OCI-LY3 (cell line): ENCODE data around the gene C11orf97.
A peak's percentile ranks its signal among the peaks of the same experiment; 100 is the strongest.

Experiments used
- H2AFZ ChIP-seq: fragments of 200-600, 300-600 bp; shearing (Covaris generic); 2 replicates; pipeline ENCODE4 v1.6.0; 2014; ENCODE audit warnings: antibody characterized with exemption, low read depth, low read length
- H3K27ac ChIP-seq: fragments of 200-600, 300-600 bp; sonication (generic); 2 replicates; pipeline ENCODE4 v1.5.1; 2014; ENCODE audit warnings: mild to moderate bottlenecking, low read length, moderate library complexity, mixed read lengths
- H3K27me3 ChIP-seq: fragments of 200-600, 300-600 bp; sonication (generic); 2 replicates; pipeline ENCODE4 v1.6.1; 2014; ENCODE audit warnings: low read depth, low read length, mixed read lengths
- H3K36me3 ChIP-seq: fragments of 200-600, 300-600 bp; sonication (generic); replicated peaks from 2 replicates; pipeline ENCODE3; 2014; ENCODE audit warnings: low read depth, low read length, mixed read lengths
- H3K4me1 ChIP-seq: fragments of 300-600, 200-600 bp; sonication (generic); 2 replicates; pipeline ENCODE4 v1.6.1; 2014; ENCODE audit warnings: low read length, mixed read lengths
- H3K4me2 ChIP-seq: fragments of 200-600, 300-600 bp; sonication (generic); 2 replicates; pipeline ENCODE4 v1.6.1; 2014; ENCODE audit warnings: low read length, mixed read lengths
- H3K4me3 ChIP-seq: fragments of 300-600, 200-600 bp; sonication (generic); 2 replicates; pipeline ENCODE4 v1.5.1; 2014; ENCODE audit warnings: antibody characterized with exemption, mild to moderate bottlenecking, low read length, moderate library complexity
- H3K79me2 ChIP-seq: fragments of 300-600, 200-600 bp; shearing (Covaris generic); 2 replicates; pipeline ENCODE4 v1.6.1; 2014; ENCODE audit warnings: mild to moderate bottlenecking, low read length, mixed read lengths
- H3K9ac ChIP-seq: fragments of 300-600, 200-600 bp; shearing (Covaris generic); 2 replicates; pipeline ENCODE4 v1.6.0; 2014; ENCODE audit warnings: mild to moderate bottlenecking, low read length, moderate library complexity
- H3K9me3 ChIP-seq: fragments of 200-600, 300-600 bp; shearing (Covaris generic); 2 replicates; pipeline ENCODE4 v1.6.1; 2014; ENCODE audit warnings: low read length, mixed read lengths; ENCODE audit not compliant: insufficient read depth
- H4K20me1 ChIP-seq: fragments of 200-600, 300-600 bp; sonication (generic); 2 replicates; pipeline ENCODE4 v1.6.1; 2016; ENCODE audit warnings: low read length, mixed read lengths; ENCODE audit not compliant: insufficient read depth
- CTCF ChIP-seq: fragments of 200-600, 300-600 bp; sonication (generic); IDR thresholded peaks from 2 replicates; pipeline ENCODE4 v1.5.1; 2014; ENCODE audit warnings: antibody characterized with exemption, low read length, low read depth
- EZH2phosphoT487 ChIP-seq: fragments of 200-600 bp; shearing (Covaris generic); IDR thresholded peaks from 2 replicates; pipeline ENCODE4 v1.6.1; 2018; ENCODE audit warnings: antibody characterized with exemption, mixed run types, low read depth

Gene C11orf97

GRCh38 chr11:94518300-94518699 is 6.0 kb downstream of the C11orf97 start:
- Histone ChIP-seq H3K4me1 (no peaks in the 10 kb centered on the region; the same call in 1 of the 2 replicates), H3K4me3 (no peak overlapping the region), H3K27me3 (peaks cover 13% of the 10 kb centered on the region), H3K27ac (no peak overlapping the region), H3K4me2 (no peak overlapping the region), H4K20me1 (no peaks in the 10 kb centered on the region), H3K79me2 (no peaks in the 10 kb centered on the region), H3K9ac (no peak overlapping the region), H3K9me3 (no peaks in the 10 kb centered on the region), H2AFZ (no peak overlapping the region), H3K36me3 (no peaks in the 10 kb centered on the region)
- TF ChIP-seq CTCF (no peak), EZH2phosphoT487 (no peak)

GRCh38 chr11:94519478-94520084 is 7.3 kb downstream of the C11orf97 start:
- no peak overlapping the region for H3K27ac ChIP-seq
- H4K20me1 ChIP-seq = no peaks in the 10 kb centered on the region
- peak overlapping the region; percentile 43 for H3K4me2 ChIP-seq
- H3K4me3 ChIP-seq = no peak overlapping the region
- H2AFZ ChIP-seq = no peak overlapping the region
- no peaks in the 10 kb centered on the region for H3K79me2 ChIP-seq
- no peak overlapping the region for H3K9ac ChIP-seq
- H3K27me3 ChIP-seq = peaks cover 16% of the 10 kb centered on the region
- H3K36me3 ChIP-seq = no peaks in the 10 kb centered on the region
- H3K9me3 ChIP-seq = no peaks in the 10 kb centered on the region
- TF ChIP-seq EZH2phosphoT487 = no peak
- peak; percentile 88 for TF ChIP-seq CTCF
- H3K4me1 ChIP-seq = no peaks in the 10 kb centered on the region; the same call in 1 of the 2 replicates

- H3K36me3 ChIP-seq = no peaks in the 10 kb centered on the region
- no peak overlapping the region for H3K27ac ChIP-seq
- no peak for TF ChIP-seq EZH2phosphoT487
- TF ChIP-seq CTCF = peak; percentile 48
- H4K20me1 ChIP-seq = no peaks in the 10 kb centered on the region
- peak overlapping the region; percentile 2; the same call in 1 of the 2 replicates for H2AFZ ChIP-seq
- H3K4me3 ChIP-seq = no peak overlapping the region
- no peak overlapping the region for H3K9ac ChIP-seq
- H3K9me3 ChIP-seq = no peaks in the 10 kb centered on the region
- peaks cover 23% of the 10 kb centered on the region for H3K27me3 ChIP-seq
- H3K79me2 ChIP-seq = no peaks in the 10 kb centered on the region
- no peaks in the 10 kb centered on the region; the same call in 1 of the 2 replicates for H3K4me1 ChIP-seq
- H3K4me2 ChIP-seq = no peak overlapping the region
Observed at GRCh38 chr11:94521684-94522083, 9.4 kb downstream of the C11orf97 start.

GRCh38 chr11:94524341-94524740 is 12.1 kb downstream of the C11orf97 start:
- Histone ChIP-seq H3K4me2 (no peak overlapping the region), H3K27me3 (peaks cover 28% of the 10 kb centered on the region), H2AFZ (no peak overlapping the region), H3K9ac (no peak overlapping the region), H3K27ac (no peak overlapping the region), H4K20me1 (no peaks in the 10 kb centered on the region), H3K36me3 (no peaks in the 10 kb centered on the region), H3K4me1 (no peaks in the 10 kb centered on the region; the same call in 1 of the 2 replicates), H3K79me2 (no peaks in the 10 kb centered on the region), H3K9me3 (no peaks in the 10 kb centered on the region), H3K4me3 (no peak overlapping the region)
- no peak for TF ChIP-seq EZH2phosphoT487
- TF ChIP-seq CTCF = no peak
